ENCODE measurements around the gene CDYL. TPM values are rescaled to one million over a fixed set of nuclear protein-coding genes. Genes with fewer than 3 reads are reported as not detected.

The CDYL gene
- polyA plus RNA-seq, 3 donors = 2.9 to 21.2 (median 4.2) TPM

DNA sequence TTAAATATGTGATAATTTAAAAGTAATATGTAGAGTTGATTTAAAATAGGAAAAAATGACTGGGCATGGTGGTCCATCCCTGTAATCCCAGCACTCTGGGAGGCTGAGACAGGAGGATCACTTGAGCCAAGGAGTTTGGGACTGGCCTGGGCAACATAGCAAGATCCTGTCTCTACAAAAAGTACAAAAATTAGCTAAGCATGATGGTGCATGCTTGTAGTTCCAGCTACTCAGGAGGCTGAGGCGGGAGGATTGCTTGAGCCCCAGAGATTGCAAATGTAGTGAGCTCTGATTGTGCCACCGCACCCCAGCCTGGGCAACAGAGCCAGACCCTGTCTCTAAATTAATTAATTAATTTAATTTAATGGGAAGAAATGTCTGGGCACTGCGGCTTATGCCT lies 44.2 kb upstream of the CDYL start:
- no peak overlapping the region for H2AFZ ChIP-seq (ENCODE audit: insufficient read depth, low read depth, low read length, poor library complexity, severe bottlenecking)
- no peak overlapping the region for H3K4me3 ChIP-seq (replicated peaks in 1 of 3; ENCODE audit: low read depth in 2 of 3, low read length in 3 of 3)
- no peaks in the 10 kb centered on the region for H3K79me2 ChIP-seq (ENCODE audit: insufficient read depth, low read length)
- TF ChIP-seq, protein P1, sequence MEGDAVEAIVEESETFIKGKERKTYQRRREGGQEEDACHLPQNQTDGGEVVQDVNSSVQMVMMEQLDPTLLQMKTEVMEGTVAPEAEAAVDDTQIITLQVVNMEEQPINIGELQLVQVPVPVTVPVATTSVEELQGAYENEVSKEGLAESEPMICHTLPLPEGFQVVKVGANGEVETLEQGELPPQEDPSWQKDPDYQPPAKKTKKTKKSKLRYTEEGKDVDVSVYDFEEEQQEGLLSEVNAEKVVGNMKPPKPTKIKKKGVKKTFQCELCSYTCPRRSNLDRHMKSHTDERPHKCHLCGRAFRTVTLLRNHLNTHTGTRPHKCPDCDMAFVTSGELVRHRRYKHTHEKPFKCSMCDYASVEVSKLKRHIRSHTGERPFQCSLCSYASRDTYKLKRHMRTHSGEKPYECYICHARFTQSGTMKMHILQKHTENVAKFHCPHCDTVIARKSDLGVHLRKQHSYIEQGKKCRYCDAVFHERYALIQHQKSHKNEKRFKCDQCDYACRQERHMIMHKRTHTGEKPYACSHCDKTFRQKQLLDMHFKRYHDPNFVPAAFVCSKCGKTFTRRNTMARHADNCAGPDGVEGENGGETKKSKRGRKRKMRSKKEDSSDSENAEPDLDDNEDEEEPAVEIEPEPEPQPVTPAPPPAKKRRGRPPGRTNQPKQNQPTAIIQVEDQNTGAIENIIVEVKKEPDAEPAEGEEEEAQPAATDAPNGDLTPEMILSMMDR (IDR thresholded peaks at IDR 0.05) = no peak
- intact Hi-C loops (cut with micrococcal nuclease) = no loop called here
- Mint-ChIP-seq H3K9me3 (no peaks in the 10 kb centered on the region), H3K27ac (no peak overlapping the region), H3K4me3 (no peak overlapping the region), H3K4me1 (peaks cover 6% of the 10 kb centered on the region), H3K36me3 (no peaks in the 10 kb centered on the region), H3K27me3 (ENCODE audit: low read depth in 3 of 3) (peaks cover 1 to 8% (median 5%) of the 10 kb centered on the region in 3 donors)
- H3K4me1 ChIP-seq (ENCODE audit: control insufficient read depth in 1 of 2, insufficient read depth in 2 of 2, low read length in 2 of 2) = no peaks in the 10 kb centered on the region
- H3K27ac ChIP-seq (ENCODE audit: low read depth in 1 of 2, low read length in 2 of 2) = no peak overlapping the region
- H4K20me1 ChIP-seq (ENCODE audit: insufficient read depth, low read length) = no peaks in the 10 kb centered on the region
- no peak for DNase-seq
- H3K9ac ChIP-seq (ENCODE audit: insufficient read depth, low read length, poor library complexity, severe bottlenecking) = no peak overlapping the region
- no peak overlapping the region for H3K4me2 ChIP-seq (replicated peaks; ENCODE audit: extremely low read depth, low read length, poor library complexity, severe bottlenecking)
- no peaks in the 10 kb centered on the region for H3K27me3 ChIP-seq (ENCODE audit: control insufficient read depth in 2 of 2, insufficient read depth in 2 of 2, low read length in 2 of 2)
- WGBS (ENCODE audit: insufficient coverage) = no CpG with 5 or more reads among the region's 3 CpGs
- H3K36me3 ChIP-seq (replicated peaks in 1 of 2; ENCODE audit: control insufficient read depth in 1 of 2, insufficient read depth in 2 of 2, low read length in 2 of 2) = no peaks in the 10 kb centered on the region
- no peaks in the 10 kb centered on the region for H3K9me3 ChIP-seq (replicated peaks in 1 of 2; ENCODE audit: control insufficient read depth in 1 of 2, insufficient read depth in 1 of 2, low read length in 2 of 2)

DNA sequence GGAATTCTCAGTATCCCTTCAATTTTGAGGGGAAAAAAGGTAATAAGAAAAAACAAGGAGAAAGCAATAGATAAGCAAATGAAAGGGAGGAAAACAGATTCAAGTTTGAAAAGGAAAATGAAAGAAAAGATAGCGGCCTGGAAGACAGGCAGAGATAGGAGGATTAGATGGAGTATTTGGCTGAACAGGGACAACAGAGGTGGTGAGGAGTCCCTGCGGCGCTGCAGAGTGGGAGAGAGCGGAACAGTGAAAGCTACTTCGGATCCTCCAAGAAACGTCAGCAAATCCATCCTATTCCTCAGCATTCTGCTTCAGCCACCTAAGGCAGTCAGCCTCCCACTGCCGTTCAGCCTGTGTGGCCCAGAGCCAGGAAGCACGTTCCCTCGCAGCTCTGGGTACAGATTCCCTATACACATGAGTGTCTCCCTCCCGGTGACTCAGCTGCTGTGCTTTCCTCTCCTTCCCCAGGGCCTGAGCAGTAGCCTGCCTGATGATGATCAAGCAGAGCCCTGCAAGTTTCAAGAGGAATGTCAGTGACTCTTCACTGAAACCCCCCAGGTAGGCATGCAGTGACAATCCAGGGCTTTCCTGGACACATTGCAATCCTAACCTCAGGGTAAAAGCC lies 43.4 kb upstream of the CDYL start:
- H2AFZ ChIP-seq (ENCODE audit: insufficient read depth, low read depth, low read length, poor library complexity, severe bottlenecking) = peak overlapping the region; percentile 3
- H3K36me3 ChIP-seq (replicated peaks in 1 of 2; ENCODE audit: control insufficient read depth in 1 of 2, insufficient read depth in 2 of 2, low read length in 2 of 2) = no peaks in the 10 kb centered on the region
- Mint-ChIP-seq H3K4me1 (peaks cover 3% of the 10 kb centered on the region), H3K4me3 (peak overlapping the region; percentile 49 to 61), H3K36me3 (no peaks in the 10 kb centered on the region), H3K27ac (peak overlapping the region in 1 of 7 donors; percentile 51), H3K27me3 (ENCODE audit: low read depth in 3 of 3) (peaks cover 0 to 8% (median 5%) of the 10 kb centered on the region in 3 donors), H3K9me3 (no peaks in the 10 kb centered on the region)
- H3K9me3 ChIP-seq (replicated peaks in 1 of 2; ENCODE audit: control insufficient read depth in 1 of 2, insufficient read depth in 1 of 2, low read length in 2 of 2) = no peaks in the 10 kb centered on the region
- WGBS (ENCODE audit: insufficient coverage) = 51% methylated on average over 10 of the region's 10 CpGs
- no peaks in the 10 kb centered on the region for H3K27me3 ChIP-seq (ENCODE audit: control insufficient read depth in 2 of 2, insufficient read depth in 2 of 2, low read length in 2 of 2)
- no peaks in the 10 kb centered on the region for H3K79me2 ChIP-seq (ENCODE audit: insufficient read depth, low read length)
- H3K4me3 ChIP-seq (replicated peaks in 1 of 3; ENCODE audit: low read depth in 2 of 3, low read length in 3 of 3) = no peak overlapping the region
- peak in 1 of 3 donors; percentile 14 for DNase-seq
- no peak overlapping the region for H3K27ac ChIP-seq (ENCODE audit: low read depth in 1 of 2, low read length in 2 of 2)
- intact Hi-C loops (cut with micrococcal nuclease) = no loop called here
- no peak overlapping the region for H3K9ac ChIP-seq (ENCODE audit: insufficient read depth, low read length, poor library complexity, severe bottlenecking)
- TF ChIP-seq, protein P1 (IDR thresholded peaks at IDR 0.05) = no peak
- H3K4me1 ChIP-seq (ENCODE audit: control insufficient read depth in 1 of 2, insufficient read depth in 2 of 2, low read length in 2 of 2) = no peaks in the 10 kb centered on the region
- H4K20me1 ChIP-seq (ENCODE audit: insufficient read depth, low read length) = no peaks in the 10 kb centered on the region
- H3K4me2 ChIP-seq (replicated peaks; ENCODE audit: extremely low read depth, low read length, poor library complexity, severe bottlenecking) = no peak overlapping the region
